ENCODE results near the gene CLIC1.

CLIC1 gene

GRCh38 chr6:31736021-31736767 is at the start of gene CLIC1:
TSS of gene CLIC1 (minus strand) at chr6:31736530. CDS start at chr6:31736300, 230 bp downstream.
- DNase-seq = peak; percentile 82

GRCh38 chr6:31785475-31785874 is 49.1 kb upstream of the CLIC1 start:
- DNase-seq = no peak

GRCh38 chr6:31784098-31784925 is 48.0 kb upstream of the CLIC1 start:
- DNase-seq = no peak

GRCh38 chr6:31782126-31782855 is 46.0 kb upstream of the CLIC1 start:
- no peak for DNase-seq

- no peak for DNase-seq
Observed at GRCh38 chr6:31781244-31782125, 45.2 kb upstream of the CLIC1 start.

DNA sequence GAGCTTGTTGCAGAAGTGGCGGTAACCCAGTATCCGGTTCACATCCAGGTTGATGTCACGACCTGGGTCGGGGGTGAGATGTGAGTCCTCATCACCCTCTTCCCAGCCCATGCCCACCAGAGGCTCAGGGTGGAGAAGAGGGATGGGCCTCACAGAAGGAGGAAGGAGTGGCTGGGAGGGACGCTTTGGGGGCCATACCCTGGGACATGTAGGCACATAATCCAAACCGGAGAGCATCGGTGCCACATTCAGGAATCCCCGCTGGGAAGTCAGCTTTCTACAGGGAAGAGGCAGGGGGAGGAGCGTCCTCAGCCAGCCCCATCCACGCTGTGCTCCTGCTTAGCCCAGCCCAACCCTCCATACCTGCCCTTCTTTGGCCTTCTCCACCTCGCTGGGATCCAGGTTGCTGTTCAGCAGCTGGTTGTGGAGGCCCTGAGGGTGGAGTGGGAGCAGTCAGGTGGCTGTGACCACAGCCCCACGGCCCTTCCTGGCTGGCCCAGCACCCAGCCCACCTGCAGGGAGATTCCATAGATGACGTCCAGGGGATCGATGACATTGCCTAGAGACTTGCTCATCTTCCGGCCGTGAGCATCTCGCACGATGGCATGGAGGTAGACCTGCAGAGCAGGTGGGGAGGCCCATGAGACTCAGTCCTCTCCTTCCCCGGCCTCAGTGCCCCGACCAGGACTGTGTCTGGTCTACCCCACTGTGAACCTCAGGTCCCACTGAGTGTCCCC is 44.3 kb upstream of the CLIC1 start:
- DNase-seq = no peak

GRCh38 chr6:31779908-31780307 is 43.6 kb upstream of the CLIC1 start:
- no peak for DNase-seq

DNA sequence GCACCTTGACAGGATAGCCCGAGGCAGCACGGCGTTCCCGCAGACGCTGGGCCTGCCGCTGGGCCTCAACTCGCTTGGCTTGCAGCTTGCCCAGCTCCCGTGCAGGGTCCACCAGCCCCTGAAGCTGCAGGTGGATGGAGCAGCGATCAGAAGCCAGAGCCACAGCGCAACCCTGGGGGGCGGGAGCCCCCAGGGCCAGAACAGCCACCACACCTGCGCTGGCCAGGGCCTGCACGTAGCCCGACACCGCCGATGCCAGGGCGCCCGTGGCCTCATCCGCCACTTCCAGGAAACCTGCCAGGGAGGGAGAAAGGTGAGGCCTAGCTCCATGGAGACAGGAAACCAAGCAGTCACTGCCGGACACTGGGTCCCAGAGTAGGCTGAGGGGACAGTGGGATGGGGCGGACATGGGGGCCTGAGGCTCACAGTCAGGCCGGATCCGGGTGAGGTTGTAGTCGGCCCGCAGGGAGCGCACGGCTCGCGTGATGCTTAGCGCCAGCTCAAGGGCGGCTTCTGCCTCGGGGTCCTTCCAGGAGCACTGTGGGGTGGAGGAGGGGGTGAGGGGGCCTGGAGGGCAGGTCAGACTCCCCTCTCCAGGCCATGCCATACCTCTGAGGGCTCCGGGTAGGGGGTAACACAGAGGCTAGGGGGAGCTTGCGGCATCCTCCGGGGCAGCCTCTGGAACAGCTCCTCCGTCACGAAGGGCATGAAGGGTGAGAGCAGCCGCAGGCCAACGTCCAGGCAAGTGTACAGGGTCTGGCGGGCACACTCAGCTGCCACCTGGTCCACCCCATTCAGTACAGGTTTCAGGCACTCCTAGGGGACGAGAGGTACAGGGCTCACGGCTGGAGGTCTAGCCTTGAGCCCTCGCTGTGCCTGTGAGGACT is 42.9 kb upstream of the CLIC1 start:
- no peak for DNase-seq

DNA sequence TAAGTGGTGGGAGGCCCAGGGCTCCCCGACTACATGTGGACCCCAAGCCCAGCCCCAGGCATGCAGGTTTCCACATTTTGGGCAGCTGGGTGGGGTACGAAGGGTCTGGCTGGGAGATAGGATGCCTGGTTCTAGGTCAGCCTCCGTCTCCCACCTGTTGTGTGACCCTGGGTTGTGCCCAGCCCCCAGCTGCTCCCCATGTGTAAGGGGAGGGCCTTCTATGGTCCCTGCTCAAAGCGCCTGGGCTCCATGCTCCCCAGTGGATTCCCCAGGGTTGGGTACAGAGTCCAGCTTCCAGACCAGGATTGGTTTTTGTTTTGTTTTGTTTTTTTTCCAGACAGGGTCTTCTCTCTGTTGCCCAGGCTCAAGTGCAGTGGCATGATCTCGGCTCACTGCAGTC is 41.9 kb upstream of the CLIC1 start:
- DNase-seq = no peak

GRCh38 chr6:31777667-31778050 is 41.3 kb upstream of the CLIC1 start:
- DNase-seq = no peak

- DNase-seq = peak; percentile 68
Observed at GRCh38 chr6:31776989-31777666, 40.8 kb upstream of the CLIC1 start, which contains the start of gene VWA7. TSS of gene VWA7 (minus strand) at chr6:31777328. CDS start at chr6:31776779, 549 bp downstream.

DNA sequence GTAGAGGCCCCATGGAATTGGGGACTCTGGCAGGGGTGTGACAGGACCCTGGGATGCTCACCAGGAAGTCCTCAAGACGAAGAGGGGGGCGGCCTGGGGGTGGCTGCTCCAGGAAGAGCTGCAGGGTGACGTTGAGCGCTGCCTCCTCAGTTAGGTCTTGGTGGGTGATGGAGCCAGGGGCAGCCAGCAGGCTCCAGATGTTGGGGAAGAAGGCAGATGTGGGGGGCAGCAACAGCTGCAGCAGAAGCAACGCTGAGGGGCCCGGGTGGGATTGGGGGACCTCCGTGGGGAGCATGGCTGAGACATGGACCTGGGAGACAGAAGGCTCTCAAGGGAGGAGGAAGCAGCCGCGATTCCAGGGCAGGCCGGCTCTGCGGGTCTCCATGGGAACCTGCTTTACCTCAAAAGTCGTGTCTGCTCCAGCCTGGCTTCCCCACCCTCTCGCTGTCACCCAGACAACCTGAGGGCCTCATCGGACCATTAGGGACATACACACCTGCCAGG is 40.2 kb upstream of the CLIC1 start:
- no peak for DNase-seq

- no peak for DNase-seq
Observed at GRCh38 chr6:31775633-31776484, 39.5 kb upstream of the CLIC1 start.

DNA sequence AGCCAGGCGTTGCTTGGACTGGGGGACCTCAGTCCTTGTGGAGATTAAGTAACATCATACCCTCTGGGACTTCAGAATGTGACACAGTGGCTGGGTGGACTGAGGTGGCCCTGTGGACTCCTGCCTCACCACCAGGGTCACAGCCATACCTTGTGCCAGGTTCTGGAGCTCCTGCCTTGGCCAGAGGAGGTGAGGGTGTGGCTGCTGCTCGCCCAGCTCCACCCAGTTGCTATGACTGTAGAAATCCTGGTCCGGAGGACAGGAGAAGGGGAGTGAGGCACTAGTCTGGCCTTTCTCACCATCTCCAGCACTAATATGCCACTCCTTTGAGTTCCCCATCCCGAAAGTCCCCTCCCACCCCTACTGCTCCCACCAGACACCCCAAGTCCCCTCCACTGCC is 38.9 kb upstream of the CLIC1 start:
- no peak for DNase-seq

- DNase-seq = no peak
Observed at GRCh38 chr6:31771992-31772358, 35.6 kb upstream of the CLIC1 start.

DNA sequence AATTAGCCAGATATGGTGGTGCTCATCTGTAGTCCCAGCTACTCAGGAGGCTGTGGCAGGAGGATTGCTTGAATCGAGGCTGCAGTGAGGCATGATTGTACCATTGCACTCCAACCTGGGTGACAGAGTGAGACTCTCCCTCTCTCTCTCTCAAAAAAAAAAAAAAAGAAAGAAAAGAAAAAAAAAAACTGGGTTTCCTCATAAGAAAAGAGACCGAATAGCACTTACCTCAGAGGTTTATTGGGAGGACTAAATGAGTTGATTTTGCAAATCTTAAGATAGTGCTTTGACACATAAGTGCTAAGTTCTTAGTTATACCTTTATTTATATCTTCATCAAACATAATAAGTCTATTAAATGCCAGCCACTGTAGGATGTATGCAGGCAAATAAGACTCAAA is 34.5 kb upstream of the CLIC1 start:
- DNase-seq = no peak

DNA sequence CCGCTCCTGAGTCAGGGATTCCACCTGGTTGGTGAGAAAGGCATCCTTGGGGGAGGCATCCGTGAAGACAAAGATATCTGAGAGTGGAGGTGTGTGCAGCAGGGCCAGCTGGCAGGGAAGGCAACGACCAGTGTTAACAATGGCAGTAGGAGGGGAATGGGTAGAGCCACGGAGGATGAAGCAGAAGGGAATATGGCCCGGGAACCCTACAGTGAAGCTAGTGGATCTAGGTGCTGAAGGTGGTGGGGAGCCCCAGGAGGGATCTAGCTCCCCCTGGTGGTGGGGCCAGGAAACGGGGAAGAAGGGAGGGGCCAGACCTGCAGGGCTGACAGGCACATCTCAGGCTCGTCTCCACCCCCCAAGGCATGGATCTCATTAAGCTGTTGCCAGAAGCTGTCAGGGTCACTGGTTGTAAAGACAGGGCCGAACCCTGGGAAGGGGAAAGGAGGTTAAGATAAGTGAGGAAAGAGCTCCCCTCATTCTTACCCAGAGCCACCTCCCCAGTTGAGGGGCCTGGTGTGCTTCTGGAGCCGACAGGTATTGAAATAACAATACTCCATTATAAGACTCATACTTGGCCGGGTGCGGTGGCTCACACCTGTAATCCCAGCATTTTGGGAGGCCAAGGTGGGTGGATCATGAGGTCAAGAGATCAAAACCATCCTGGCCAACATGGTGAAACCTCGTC is 33.5 kb upstream of the CLIC1 start:
- DNase-seq = peak; percentile 84
